ENCODE results near the gene TNFAIP8L3.

TNFAIP8L3 gene

GRCh38 chr15:51114437-51115119 lies 19.9 kb upstream of the TNFAIP8L3 start:
- DNase-seq, result no peak

- no peak for DNase-seq
Observed at GRCh38 chr15:51112078-51112477, 17.4 kb upstream of the TNFAIP8L3 start.

DNA sequence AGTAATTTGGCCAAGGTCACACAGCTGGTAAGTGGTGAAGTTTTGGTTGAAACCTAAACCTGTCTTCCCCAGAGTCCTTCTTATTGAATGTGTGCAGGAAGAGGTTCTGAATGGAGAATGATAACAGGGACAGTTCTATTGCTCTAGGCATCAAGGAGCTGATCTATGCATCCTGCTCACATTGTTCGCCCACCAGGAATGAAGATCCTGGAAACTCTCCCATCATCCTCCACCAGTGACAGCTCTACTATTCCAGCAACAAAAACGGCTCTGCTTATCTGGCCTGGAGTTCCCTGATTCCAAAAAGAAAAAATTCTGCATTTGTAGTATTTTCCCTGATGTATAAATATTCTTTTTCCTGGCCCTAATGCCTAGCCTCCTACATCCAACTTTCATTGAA lies 16.4 kb upstream of the TNFAIP8L3 start:
- DNase-seq, result no peak

GRCh38 chr15:51110171-51110570 lies 15.5 kb upstream of the TNFAIP8L3 start:
- DNase-seq, result no peak

DNA sequence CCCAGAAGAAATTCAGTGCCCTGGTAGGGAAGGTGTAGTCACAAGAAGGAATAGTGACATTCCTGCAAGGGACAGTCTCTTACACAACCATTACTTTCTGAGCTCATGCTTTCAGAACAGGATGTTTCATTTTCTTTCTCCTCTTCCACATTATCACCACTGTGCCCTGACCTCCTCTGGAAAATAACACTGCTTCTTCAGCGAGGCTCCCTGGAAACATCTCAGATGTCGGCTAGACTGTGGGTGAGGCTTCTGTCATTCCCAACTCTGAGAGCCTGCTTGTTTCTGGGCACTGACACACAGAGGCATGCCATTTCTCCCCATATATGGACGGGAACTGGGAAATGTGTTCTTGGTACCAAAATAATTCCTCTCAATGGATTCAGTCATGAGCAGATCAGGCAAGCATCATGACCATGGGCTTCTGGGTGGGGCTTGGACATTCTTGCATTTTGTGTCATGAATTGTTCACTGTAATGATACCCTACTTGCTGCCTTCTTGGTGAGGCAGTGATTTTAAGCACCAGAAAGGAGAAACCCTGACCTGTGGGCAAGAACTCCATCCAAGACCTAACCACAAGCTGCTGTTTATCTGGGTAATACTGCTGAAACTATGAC lies 14.3 kb upstream of the TNFAIP8L3 start:
- no peak for DNase-seq

- no peak for DNase-seq
Observed at GRCh38 chr15:51107612-51108011, 12.9 kb upstream of the TNFAIP8L3 start.

DNA sequence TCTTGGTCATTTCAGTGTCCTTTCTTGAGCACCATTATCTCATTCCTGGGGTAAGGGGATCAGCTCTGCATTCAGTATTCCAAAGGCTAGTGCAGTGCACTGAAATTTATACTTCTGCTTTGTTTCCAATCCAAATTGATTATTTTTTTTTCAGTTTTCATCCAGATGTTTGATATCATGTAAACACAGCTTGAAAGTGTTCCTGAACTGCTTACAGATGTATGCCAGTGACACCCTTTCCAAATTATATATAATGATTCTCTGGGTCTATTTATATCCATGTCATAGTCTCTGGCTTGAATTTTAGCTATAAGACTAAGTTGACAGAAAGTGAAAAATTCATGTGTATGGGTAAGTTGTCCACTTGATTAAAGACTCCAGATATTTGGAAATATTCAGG lies 11.8 kb upstream of the TNFAIP8L3 start:
- no peak for DNase-seq

DNA sequence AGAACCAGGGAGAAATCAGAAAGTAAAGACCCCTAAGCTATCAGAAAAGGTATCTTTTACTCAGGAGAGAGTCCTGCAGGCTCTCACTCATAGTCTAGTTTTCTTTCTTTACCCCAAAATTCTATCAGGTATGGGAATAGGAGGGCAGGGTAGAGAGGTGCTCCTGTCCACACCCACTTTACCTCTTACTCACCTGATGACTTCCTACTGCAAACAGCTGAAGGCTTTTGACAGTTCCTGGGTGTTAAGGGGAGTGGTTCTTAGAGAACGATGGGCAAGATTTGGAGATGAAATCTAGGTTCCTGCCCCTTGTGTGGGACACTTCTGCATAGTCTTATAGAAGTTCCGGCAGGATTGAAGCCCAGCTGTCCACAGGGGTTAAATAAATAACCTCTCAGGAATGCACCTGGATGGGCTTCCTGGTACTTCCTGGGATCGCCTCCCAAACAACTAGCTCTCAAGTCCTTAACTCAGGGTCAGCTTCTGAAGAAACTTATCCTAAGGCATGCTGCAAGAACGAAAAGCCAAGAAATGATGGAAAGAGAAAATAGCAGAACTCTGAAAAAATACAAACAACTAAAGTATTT lies 10.8 kb upstream of the TNFAIP8L3 start:
- DNase-seq, result no peak

GRCh38 chr15:51104512-51104911 lies 9.8 kb upstream of the TNFAIP8L3 start:
- DNase-seq, result no peak

- no peak for DNase-seq
Observed at GRCh38 chr15:51103330-51103729, 8.6 kb upstream of the TNFAIP8L3 start.

DNA sequence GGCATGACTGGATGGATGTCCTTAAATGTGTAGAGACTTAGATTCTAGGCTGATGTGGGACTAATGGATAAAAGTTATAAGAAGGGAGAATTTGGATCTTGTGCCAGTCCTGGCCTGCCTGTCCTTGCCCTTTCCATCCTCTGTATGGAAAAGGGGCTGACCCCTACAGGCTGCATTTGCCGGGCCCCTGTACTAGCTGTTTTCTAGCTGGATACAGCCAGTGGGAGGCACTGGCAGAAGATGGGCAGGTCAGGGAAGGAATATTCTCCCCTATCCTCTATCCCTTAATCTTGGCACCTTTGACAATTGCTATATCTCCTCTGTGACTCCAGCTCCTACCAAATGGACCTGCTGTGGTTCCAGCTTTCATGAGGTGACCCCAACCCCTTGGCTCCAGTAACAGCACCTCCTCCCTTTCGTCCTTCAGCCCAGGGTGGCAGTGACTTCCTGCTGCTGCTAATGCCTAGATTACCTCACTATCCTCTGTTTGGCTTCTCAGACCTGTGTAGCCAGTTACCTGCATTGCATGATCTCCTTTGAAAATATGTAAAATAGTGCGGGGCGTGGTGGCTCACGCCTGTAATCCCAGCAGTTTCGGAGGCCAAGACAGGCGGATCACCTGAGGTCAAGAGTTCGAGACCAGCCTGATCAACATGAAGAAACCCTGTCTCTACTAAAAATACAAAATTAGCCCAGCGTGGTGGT lies 6.2 kb upstream of the TNFAIP8L3 start:
- DNase-seq, result no peak

DNA sequence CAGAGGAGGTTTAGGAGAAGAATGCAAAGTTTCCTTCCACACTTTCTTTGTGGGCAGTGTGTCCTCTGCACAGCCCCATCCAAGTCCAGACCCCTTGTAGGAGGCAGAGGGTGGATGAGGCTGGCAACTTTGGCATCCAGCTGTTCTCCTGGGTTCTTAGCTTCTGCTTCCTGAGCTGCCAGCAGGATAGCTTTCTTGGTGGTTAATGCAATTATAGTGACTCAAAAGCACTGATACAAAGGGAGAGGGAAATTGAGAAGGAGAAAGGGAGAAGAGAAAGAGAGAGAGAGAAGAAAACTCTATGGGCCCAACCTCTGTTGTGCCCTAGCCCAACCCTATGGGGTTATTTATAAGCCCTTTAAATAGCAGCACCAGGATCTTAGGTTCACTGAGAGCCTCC lies 4.5 kb upstream of the TNFAIP8L3 start:
- no peak for DNase-seq

GRCh38 chr15:51098331-51098619 lies 3.6 kb upstream of the TNFAIP8L3 start:
- no peak for DNase-seq

- no peak for DNase-seq
Observed at GRCh38 chr15:51097553-51098330, 3.0 kb upstream of the TNFAIP8L3 start.

GRCh38 chr15:51096976-51097375 lies 2.3 kb upstream of the TNFAIP8L3 start:
- DNase-seq, result no peak

GRCh38 chr15:51095681-51096331 lies 1.1 kb upstream of the TNFAIP8L3 start:
- no peak for DNase-seq

- DNase-seq, result no peak
Observed at GRCh38 chr15:51093839-51094605, 684 bp downstream of the TNFAIP8L3 start.

DNA sequence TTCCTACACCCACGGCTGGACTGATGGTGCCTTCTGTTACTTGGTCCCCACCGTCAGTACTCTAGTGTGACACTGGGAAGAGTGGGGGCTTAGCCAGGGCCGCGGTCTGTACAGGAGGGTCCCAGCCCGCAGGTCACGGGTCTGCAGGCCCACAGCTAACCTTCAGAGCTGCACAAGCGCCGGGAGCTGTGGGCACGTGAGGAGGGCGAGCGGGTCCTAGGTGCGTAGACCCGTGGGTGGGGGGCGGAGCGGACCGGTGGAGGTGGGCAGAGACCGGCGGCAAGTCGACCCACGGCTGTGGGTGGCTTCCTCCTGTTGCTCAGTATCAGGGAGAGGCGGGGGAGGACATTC lies 1.2 kb downstream of the TNFAIP8L3 start:
- no peak for DNase-seq

DNA sequence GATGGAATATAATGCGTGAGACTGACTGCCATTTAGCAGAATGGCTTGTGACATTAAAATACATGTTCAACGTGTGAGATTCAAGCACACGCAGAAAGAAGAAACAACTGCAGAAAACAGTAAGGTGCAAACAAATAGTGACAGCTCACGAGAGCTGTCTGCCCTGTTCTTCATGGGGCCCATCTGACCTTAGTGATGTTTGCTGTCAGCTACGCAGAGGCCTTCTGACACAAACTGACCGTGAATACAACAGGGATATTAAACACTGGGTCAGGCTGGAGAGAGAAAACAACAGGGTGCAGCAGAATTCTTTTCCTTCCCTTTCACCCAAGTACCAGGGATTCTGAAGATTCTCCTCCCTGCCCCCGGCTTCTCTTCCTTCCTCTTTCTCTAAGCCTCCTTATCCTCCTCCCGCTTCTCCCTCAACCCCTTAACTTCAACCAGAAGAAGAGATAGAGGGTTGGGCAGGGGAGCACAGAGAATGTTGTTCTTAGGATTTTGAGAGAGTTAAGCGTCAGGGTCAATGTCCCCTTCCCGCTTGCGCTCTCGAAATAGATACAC lies 2.1 kb downstream of the TNFAIP8L3 start:
- DNase-seq, result no peak

DNA sequence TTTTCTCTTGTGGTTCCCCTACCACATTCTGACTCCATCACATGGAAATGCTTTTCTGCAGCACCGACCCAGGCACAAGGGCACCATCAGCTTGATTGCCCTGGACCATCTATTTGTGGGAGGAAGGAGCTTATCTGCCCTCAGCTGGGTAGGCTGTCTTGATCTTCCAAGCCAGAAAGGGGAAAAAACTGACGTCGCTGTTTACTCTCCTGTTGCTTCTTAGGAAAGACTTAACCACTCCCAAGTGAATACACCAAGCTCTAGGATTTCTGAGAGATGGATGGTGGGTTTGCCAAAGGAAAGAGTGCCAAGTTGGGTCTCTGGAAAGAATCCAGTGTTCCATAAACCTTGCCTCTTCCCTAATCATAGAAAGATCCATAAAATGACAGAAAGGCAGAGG lies 4.0 kb downstream of the TNFAIP8L3 start:
- DNase-seq, result no peak

GRCh38 chr15:51089699-51090453 lies 4.8 kb downstream of the TNFAIP8L3 start:
- DNase-seq, result no peak
